GM19438 (cell line): Measurements from ENCODE around the gene CSN1S1.
"Not testable (repeated sequence)": the region's sequence is repeated elsewhere in the genome, so short reads cannot be mapped to it uniquely, and the experiment has no call there.

ENCODE experiments used
- ATAC-seq: cut with Tn5 transposase; IDR thresholded peaks from one replicate; pipeline ENCODE4 v1.9.1; 2021; ENCODE audit warnings: low read depth; ENCODE audit not compliant: unreplicated experiment

CSN1S1 gene

GRCh38 chr4:69930768-69931167, at the start of gene CSN1S1:
TSS of gene CSN1S1 (plus strand) at chr4:69931068. CDS start at chr4:69932556, 1,488 bp downstream.
- ATAC-seq: no peak

- no peak for ATAC-seq
These were observed 49.6 kb upstream of the CSN1S1 start for GRCh38 chr4:69881173-69881773.

GRCh38 chr4:69882150-69882549, 48.7 kb upstream of the CSN1S1 start:
- ATAC-seq: no peak

GRCh38 chr4:69888336-69888735, 42.5 kb upstream of the CSN1S1 start:
- no peak for ATAC-seq

GRCh38 chr4:69894186-69894585, 36.7 kb upstream of the CSN1S1 start:
- no peak for ATAC-seq

GRCh38 chr4:69894721-69895120, 36.1 kb upstream of the CSN1S1 start:
- no peak for ATAC-seq

- ATAC-seq: no peak
These were observed 34.2 kb upstream of the CSN1S1 start for GRCh38 chr4:69896530-69897116.

- ATAC-seq: no peak
These were observed 23.7 kb upstream of the CSN1S1 start for GRCh38 chr4:69907151-69907550.

GRCh38 chr4:69909195-69909594, 21.7 kb upstream of the CSN1S1 start:
- ATAC-seq: no peak

GRCh38 chr4:69910016-69910782, 20.7 kb upstream of the CSN1S1 start:
- peak; percentile 85 for ATAC-seq

- ATAC-seq: no peak
These were observed 10.0 kb upstream of the CSN1S1 start for GRCh38 chr4:69920874-69921273.

GRCh38 chr4:69923782-69924410, 7.0 kb upstream of the CSN1S1 start:
- not testable (repeated sequence) for ATAC-seq

GRCh38 chr4:69934150-69934549, 3.3 kb downstream of the CSN1S1 start:
- no peak for ATAC-seq

- no peak for ATAC-seq
These were observed 5.7 kb downstream of the CSN1S1 start for GRCh38 chr4:69936566-69936965.

GRCh38 chr4:69951602-69952001, 20.7 kb downstream of the CSN1S1 start:
- no peak for ATAC-seq

GRCh38 chr4:69957209-69957608, 26.3 kb downstream of the CSN1S1 start:
- no peak for ATAC-seq

GRCh38 chr4:69965628-69966027, 34.8 kb downstream of the CSN1S1 start, which contains the start of gene CSN2:
TSS of gene CSN2 (minus strand) at chr4:69965728. CDS start at chr4:69960995, 4,733 bp downstream.
- ATAC-seq: no peak

GRCh38 chr4:69970071-69970470, 39.2 kb downstream of the CSN1S1 start:
- ATAC-seq: no peak

GRCh38 chr4:69974631-69975030, 43.8 kb downstream of the CSN1S1 start:
- no peak for ATAC-seq

- ATAC-seq: no peak
These were observed 46.7 kb downstream of the CSN1S1 start for GRCh38 chr4:69977582-69977981.

GRCh38 chr4:69984030-69984443, 53.2 kb downstream of the CSN1S1 start:
- peak; percentile 69 for ATAC-seq
